Small intestine (tissue), 7 donors: ENCODE data around the gene LIPK. TPM values are rescaled to one million over a fixed set of nuclear protein-coding genes. Genes with fewer than 3 reads are reported as not detected.
"Not testable (repeated sequence)": the region's sequence is repeated elsewhere in the genome, so short reads cannot be mapped to it uniquely, and the experiment has no call there.

Experiments
- DNase-seq, 2 donors: peaks; one replicate each; pipeline versions ENCODE4 v3.0.0 to v3.0.0-alpha.2; 2013
- FAIRE-seq: peaks from 2 replicates; lab custom pipeline; 2012; peaks lifted over from hg19 to GRCh38; lab: Jason Lieb, UNC
- H3K27ac ChIP-seq, 3 donors: one replicate each; pipeline ENCODE4 v1.5.1; 2013; ENCODE audit warnings: low read length in 2 of 3, mild to moderate bottlenecking in 2 of 3, control low read depth in 1 of 3, inconsistent platforms in 1 of 3, low read depth in 1 of 3, moderate library complexity in 1 of 3
- H3K27me3 ChIP-seq, 3 donors: one replicate each; pipeline ENCODE4 v1.6.1; 2013; ENCODE audit warnings: low read length in 3 of 3, inconsistent platforms in 1 of 3; ENCODE audit not compliant: control insufficient read depth in 3 of 3, insufficient read depth in 3 of 3
- H3K36me3 ChIP-seq, 3 donors: one replicate each; pipeline ENCODE4 v1.6.1; 2013; ENCODE audit warnings: low read length in 3 of 3, inconsistent platforms in 1 of 3, low read depth in 1 of 3, mild to moderate bottlenecking in 1 of 3, moderate library complexity in 1 of 3; ENCODE audit not compliant: control insufficient read depth in 3 of 3, insufficient read depth in 2 of 3
- H3K4me1 ChIP-seq, 3 donors: one replicate each; pipeline ENCODE4 v1.6.1; 2013; ENCODE audit warnings: low read length in 2 of 3, inconsistent platforms in 1 of 3, low read depth in 1 of 3, mild to moderate bottlenecking in 1 of 3, moderate library complexity in 1 of 3; ENCODE audit not compliant: control insufficient read depth in 3 of 3, insufficient read depth in 2 of 3
- H3K4me3 ChIP-seq, 3 donors: one replicate each; pipeline ENCODE4 v1.5.1; 2013; ENCODE audit warnings: low read length in 3 of 3, control low read depth in 1 of 3, inconsistent platforms in 1 of 3, low read depth in 1 of 3, mild to moderate bottlenecking in 1 of 3, moderate library complexity in 1 of 3
- H3K9me3 ChIP-seq, 2 donors: one replicate each; pipeline ENCODE4 v1.6.1; 2013; ENCODE audit warnings: low read depth in 1 of 2, low read length in 1 of 2; ENCODE audit not compliant: control insufficient read depth in 2 of 2, insufficient read depth in 1 of 2
- WGBS, 3 donors: extraction: QIAGEN DNeasy Blood & Tissue Kit; methylation state at CpG; one replicate each; pipeline ENCODE4 v1.1.7; 2013; 5-methylcytosine and 5-hydroxymethylcytosine counted together
- polyA plus RNA-seq, 4 donors: library from polyadenylated mRNA; stranded (reverse) in 3 of 4; unstranded in 1 of 4; fragments of 200-250 nt in 3 of 4; fragments of 120-200 nt in 1 of 4; gene quantifications; one replicate each; pipeline versions ENCODE4 v1.2.1 to v1.2.3, GENCODE V29; 2013
- donor health status: healthy with polysubstance abuse.
- donor health status: control.
- donor health status: control.
- donor health status: Bipolar disorder and iron deficiency.
- donor health status: healthy.

LIPK gene
- polyA plus RNA-seq, 4 donors, result not detected

- WGBS, 3 donors, result 17 to 61% (median 24%) methylated on average over 4 of the region's 4 CpGs
- H3K27ac ChIP-seq, result no peak overlapping the region
- no peaks in the 10 kb centered on the region for H3K9me3 ChIP-seq
- FAIRE-seq (no peak), DNase-seq (peak; percentile 5 to 15)
- no peaks in the 10 kb centered on the region for H3K4me1 ChIP-seq
- no peak overlapping the region for H3K4me3 ChIP-seq
- H3K27me3 ChIP-seq, result peaks cover 0 to 3% (median 0%) of the 10 kb centered on the region in 3 donors
- no peaks in the 10 kb centered on the region for H3K36me3 ChIP-seq
These were observed 24.8 kb downstream of the LIPK start for GRCh38 chr10:88730864-88731263.

- Histone ChIP-seq H3K27ac (no peak overlapping the region), H3K4me3 (no peak overlapping the region), H3K9me3 (no peaks in the 10 kb centered on the region), H3K27me3 (peaks cover 0 to 3% (median 0%) of the 10 kb centered on the region in 3 donors), H3K4me1 (no peaks in the 10 kb centered on the region), H3K36me3 (no peaks in the 10 kb centered on the region)
- FAIRE-seq (no peak), DNase-seq (peak; percentile 36 to 60)
- WGBS, 3 donors, result 8 to 43% (median 33%) methylated on average over 6 of the region's 6 CpGs
These were observed 25.2 kb downstream of the LIPK start for GRCh38 chr10:88731296-88731695.

GRCh38 chr10:88733215-88733614 is 27.2 kb downstream of the LIPK start:
- H3K36me3 ChIP-seq, result no peaks in the 10 kb centered on the region
- no peak for FAIRE-seq
- DNase-seq, result no peak
- H3K4me1 ChIP-seq, result no peaks in the 10 kb centered on the region
- WGBS, 3 donors, result 44 to 52% (median 49%) methylated on average over 2 of the region's 2 CpGs
- H3K27ac ChIP-seq, result no peak overlapping the region
- H3K9me3 ChIP-seq, result no peaks in the 10 kb centered on the region
- H3K4me3 ChIP-seq, result no peak overlapping the region
- no peaks in the 10 kb centered on the region for H3K27me3 ChIP-seq

- Histone ChIP-seq H3K36me3 (no peaks in the 10 kb centered on the region), H3K4me1 (no peaks in the 10 kb centered on the region), H3K4me3 (no peak overlapping the region), H3K27me3 (no peaks in the 10 kb centered on the region), H3K27ac (no peak overlapping the region), H3K9me3 (no peaks in the 10 kb centered on the region)
- DNase-seq (no peak), FAIRE-seq (no peak)
- WGBS, 3 donors, result 67 to 89% (median 88%) methylated on average over 1 of the region's 1 CpG
These were observed 29.6 kb downstream of the LIPK start for GRCh38 chr10:88735661-88736060.

GRCh38 chr10:88741921-88742320 is 35.9 kb downstream of the LIPK start:
- FAIRE-seq, H3K9me3 ChIP-seq, DNase-seq, H3K4me1 ChIP-seq, H3K27ac ChIP-seq, H3K27me3 ChIP-seq, H3K4me3 ChIP-seq, H3K36me3 ChIP-seq: not testable (repeated sequence)
- WGBS, 3 donors, result 56 to 74% (median 60%) methylated on average over 5 of the region's 5 CpGs

GRCh38 chr10:88742448-88742847 is 36.4 kb downstream of the LIPK start:
- Histone ChIP-seq H3K27me3 (no peaks in the 10 kb centered on the region), H3K36me3 (no peaks in the 10 kb centered on the region), H3K27ac (no peak overlapping the region), H3K9me3 (no peaks in the 10 kb centered on the region), H3K4me3 (no peak overlapping the region), H3K4me1 (no peaks in the 10 kb centered on the region)
- no peak for FAIRE-seq
- WGBS, 3 donors, result 98 to 100% (median 100%) methylated on average over 1 of the region's 1 CpG
- DNase-seq, result no peak

- Histone ChIP-seq H3K4me3 (no peak overlapping the region), H3K27ac (no peak overlapping the region), H3K36me3 (no peaks in the 10 kb centered on the region), H3K27me3 (no peaks in the 10 kb centered on the region), H3K9me3 (no peaks in the 10 kb centered on the region), H3K4me1 (no peaks in the 10 kb centered on the region)
- peak; percentile 10 to 37 for DNase-seq
- FAIRE-seq, result no peak
- 54 to 86% (median 56%) methylated on average over 5 of the region's 5 CpGs for WGBS, 3 donors
These were observed 38.0 kb downstream of the LIPK start for GRCh38 chr10:88744002-88744401.

GRCh38 chr10:88745633-88746032 is 39.6 kb downstream of the LIPK start:
- no peaks in the 10 kb centered on the region for H3K9me3 ChIP-seq
- H3K4me1 ChIP-seq, result no peaks in the 10 kb centered on the region
- no peak overlapping the region for H3K4me3 ChIP-seq
- H3K27ac ChIP-seq, result no peak overlapping the region
- no peaks in the 10 kb centered on the region for H3K36me3 ChIP-seq
- FAIRE-seq (no peak), DNase-seq (no peak)
- no peaks in the 10 kb centered on the region for H3K27me3 ChIP-seq
- 87 to 95% (median 94%) methylated on average over 1 of the region's 1 CpG for WGBS, 3 donors

GRCh38 chr10:88754287-88754686 is 48.2 kb downstream of the LIPK start:
- DNase-seq, result no peak
- Histone ChIP-seq H3K27ac (no peak overlapping the region), H3K27me3 (peaks cover 0 to 2% (median 0%) of the 10 kb centered on the region in 3 donors), H3K9me3 (no peaks in the 10 kb centered on the region), H3K36me3 (no peaks in the 10 kb centered on the region), H3K4me1 (no peaks in the 10 kb centered on the region), H3K4me3 (no peak overlapping the region)
- FAIRE-seq, result no peak
